Activated CD8-positive, alpha-beta memory T cell treated with anti-CD3 and anti-CD28 coated beads for 1 hour (primary cell): Measurements from ENCODE around the gene IMMP2L.

Experiments used
- DNase-seq, 2 donors: peaks; one replicate each; pipeline ENCODE4 v3.0.0-alpha.2; 2020; ENCODE audit warnings: low read depth in 1 of 2; ENCODE audit errors: extremely low read depth in 1 of 2

IMMP2L gene

DNA sequence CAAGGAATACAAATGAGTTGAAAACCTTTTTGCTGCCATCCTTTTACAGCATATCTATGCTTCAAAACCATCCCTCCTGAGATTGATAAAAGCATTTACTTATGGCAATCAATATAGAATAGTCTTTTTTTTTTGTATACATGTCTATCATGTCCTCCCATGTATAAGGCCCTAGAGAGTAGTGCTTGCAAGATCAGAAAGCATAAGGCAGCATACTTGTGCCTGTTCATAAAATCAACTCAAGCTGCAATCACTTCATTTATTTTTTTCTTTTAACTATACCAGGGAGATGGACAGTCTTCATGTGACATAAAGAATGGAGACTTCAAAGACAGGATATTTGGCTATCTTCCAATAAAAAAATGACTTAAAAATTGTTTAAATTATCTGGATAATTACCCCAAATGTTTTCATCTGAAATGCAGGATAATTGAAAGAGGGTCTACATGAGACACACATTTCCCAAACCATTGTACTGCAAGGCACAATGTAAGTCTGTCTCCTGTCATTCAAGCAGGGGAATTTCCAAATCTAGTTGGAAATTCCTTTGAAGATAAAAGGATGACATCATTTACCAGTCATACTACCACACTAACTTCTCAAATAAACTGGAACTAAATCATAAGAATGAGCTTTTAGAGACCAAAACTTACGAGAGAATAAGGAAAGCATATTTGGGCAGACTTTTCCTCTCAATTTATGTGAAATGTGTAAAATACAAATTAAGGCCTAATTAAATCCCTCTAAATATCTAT lies 448.9 kb downstream of the IMMP2L start:
- DNase-seq: no peak

DNA sequence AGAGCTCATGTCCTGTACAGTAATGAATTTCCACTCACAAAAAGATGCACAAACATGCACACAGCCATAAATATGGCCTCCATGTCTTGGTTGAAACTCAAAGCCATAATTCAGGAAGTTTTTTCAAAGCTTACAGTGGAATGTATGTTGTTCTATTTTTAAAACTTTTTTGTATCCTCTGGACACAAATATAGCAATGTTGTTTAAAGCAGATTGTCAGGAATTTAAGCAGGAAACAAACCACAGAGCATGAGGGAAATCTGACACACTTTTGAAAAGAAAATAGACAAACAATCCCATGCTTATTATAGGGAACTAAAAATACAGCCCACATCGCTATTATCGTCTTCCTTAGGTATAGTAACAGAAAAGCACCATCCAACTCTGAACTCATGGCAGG lies 449.9 kb downstream of the IMMP2L start:
- no peak for DNase-seq

DNA sequence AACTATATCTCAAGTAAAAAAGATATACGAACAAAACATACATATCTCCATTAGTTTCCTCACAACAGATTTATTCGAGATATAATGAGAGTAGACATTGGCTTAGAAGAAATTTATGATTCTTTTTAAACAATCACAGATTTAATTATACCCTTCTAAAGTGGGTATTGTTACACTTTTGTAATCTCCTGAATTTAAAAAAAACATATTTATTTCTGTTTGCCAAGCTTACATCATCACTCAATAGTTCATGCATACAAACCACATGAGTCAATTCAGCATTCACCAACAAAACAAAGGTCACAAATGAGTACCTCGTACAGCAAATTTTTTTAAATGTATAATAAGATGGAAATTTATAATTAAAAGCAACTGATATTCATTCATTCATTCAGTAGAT lies 453.8 kb downstream of the IMMP2L start:
- DNase-seq: no peak

DNA sequence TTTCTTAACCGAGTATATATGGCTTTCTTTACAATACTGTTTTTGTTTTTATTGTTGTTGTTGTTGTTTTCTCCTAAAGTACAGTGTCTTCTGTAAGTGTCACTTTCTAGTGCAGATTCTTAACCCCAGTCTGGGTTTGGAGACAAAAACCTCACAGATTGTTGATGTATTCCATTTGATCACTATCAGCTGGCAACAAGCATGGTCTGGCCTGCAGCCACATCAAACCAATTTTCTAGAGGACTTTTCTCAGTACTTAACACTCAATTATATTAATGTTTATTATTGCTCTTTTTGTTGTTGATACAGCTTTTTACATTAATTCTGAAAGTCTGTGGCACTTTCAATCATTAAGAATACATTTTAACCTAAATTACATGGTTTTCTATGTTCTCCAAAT lies 454.3 kb downstream of the IMMP2L start:
- DNase-seq: no peak

DNA sequence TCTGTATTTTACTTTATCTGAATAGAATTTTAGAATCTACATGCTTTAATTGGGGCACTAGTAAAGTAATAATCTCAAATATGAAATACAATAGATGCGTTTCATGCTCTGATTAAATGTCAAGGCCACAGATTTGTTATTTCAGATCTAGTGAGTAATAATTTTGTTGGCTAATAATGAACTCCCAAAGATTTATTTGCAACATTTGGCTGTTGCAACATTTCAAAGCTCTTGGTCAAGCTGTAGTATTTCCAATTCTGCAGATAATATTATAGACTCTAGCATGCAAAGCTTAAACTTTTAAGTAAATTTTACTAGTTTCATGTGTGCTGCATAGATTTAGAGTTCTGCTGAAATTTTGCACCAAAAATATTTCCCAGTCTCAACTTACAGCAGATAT lies 454.7 kb downstream of the IMMP2L start:
- DNase-seq: no peak

DNA sequence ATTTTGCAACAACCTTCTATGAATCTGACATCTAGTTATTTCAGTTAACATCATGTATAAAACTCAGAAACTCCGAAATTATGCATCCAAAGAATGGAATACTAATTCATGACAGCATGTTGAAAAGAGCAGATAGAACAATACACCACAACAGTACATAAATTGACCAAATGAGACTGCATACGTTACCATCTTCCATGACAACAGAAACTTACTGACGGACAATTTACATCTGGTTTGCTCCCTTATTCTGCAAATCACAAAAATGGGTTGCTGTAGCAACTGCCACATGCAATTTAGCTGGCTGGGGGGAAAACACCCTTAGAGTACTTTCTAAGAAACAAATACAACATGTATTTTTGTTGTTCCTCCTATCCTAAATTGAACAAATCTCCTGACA lies 457.0 kb downstream of the IMMP2L start:
- DNase-seq: no peak

DNA sequence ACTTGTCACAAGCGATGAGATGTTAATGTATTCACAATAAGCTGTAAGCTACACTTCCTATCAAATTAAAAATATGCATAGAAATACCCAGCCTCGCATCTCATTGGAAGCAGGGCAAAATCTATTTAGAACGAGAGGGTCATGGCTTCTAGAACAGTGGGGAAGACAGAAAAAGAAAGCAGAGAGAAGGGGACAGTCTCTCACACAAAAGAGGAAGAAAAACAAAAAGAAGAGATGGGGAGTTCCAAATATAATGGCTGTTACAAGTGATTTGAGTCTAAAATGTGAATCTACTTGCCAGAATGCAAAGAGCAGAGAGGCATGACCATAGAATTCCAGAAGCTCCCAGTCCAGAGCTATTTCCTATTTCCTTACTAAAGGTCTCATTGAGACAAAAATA lies 457.6 kb downstream of the IMMP2L start:
- DNase-seq: no peak

DNA sequence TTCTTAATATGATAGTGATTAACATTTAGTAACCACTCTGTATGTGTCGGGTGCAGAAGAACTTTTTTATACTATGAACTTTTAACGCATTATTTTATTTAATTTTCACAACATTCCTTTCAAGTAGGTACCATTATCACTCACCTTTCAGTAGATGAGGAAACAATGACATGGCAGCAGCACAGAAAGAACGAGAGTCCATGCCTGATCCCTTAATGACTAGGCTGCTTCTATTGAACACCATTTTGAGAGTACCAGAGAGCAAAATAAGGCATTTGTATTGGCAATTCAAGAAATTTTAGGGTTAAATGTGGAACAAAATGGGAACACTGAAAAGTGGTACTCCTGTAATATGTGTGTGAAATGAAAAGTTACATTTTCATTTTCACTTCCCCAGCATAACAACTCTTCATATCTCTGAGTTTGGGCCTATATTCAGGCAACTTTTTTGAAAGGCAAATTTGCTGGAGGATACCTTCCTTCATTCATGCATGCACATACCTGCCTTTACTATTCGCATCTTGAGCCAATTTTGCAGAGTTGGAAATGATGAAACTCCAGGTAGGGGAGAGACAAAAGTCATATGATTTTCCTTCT lies 458.5 kb downstream of the IMMP2L start:
- DNase-seq: no peak

DNA sequence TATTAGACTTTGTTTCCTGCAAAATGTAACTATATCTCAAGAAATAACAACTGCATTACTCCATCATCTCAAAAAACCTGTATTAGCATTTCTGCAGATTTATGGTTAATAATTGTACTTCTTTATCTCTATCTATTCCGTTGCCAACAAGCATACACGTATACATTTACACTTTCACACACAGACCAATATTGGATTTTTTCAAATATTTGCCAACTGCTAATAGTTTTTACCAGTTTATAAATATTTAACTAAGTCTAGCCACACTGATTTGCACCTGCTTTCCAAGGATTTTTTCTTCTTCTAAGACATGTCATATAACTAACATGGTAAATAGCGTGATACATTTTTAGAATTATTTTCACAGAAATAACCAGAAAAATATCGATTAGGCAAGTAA lies 459.2 kb downstream of the IMMP2L start:
- DNase-seq: no peak

DNA sequence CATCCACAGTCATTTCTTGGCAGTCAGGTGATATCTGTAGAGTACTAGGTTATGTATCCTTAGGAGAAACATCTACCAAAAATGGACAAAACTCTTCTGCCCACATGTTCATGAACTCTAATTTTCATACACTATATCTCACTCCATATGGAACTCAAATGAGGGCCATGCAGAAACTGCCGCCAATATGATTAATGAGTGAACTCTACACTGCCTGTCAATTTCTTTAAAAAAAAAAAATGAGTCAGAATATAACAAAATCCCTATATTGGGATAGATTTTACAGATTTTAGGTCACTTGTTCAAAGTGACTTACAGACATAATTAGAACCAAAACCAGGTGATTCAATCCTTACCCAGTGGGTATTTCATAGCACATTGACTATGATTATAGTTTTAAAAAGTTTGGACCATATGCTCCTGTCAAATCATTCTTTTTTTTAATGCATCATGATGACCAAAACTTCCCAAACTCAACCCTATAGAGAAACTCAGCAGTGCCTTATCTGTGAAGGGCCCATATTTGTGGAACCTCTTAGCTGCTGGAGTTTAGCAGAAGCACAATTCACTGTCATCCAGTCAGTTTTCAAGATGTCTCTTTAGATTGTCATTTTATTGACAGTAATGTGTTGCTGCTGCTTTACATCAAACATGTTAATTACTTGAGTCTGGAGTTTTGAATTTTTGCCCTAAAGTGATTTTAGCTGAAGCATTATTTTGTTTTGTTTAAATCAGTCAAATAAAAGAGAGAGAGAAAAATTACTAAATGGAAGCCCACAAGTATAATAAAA lies 460.2 kb downstream of the IMMP2L start:
- DNase-seq: no peak

DNA sequence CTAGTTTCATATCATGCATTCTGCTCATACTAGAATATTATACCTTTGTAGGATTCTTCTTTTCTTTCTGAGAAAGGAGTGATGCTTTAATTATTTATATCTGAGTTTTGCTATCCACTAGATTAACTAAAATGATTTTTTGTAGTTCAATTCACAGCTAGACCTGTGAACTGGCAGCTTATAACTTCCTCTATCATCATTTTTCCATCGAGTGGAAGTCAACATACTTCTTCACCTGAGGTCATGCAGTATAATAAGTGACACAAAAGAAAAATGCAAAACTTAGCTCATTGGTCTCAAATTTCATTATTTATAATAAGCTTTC lies 463.4 kb downstream of the IMMP2L start:
- no peak for DNase-seq

DNA sequence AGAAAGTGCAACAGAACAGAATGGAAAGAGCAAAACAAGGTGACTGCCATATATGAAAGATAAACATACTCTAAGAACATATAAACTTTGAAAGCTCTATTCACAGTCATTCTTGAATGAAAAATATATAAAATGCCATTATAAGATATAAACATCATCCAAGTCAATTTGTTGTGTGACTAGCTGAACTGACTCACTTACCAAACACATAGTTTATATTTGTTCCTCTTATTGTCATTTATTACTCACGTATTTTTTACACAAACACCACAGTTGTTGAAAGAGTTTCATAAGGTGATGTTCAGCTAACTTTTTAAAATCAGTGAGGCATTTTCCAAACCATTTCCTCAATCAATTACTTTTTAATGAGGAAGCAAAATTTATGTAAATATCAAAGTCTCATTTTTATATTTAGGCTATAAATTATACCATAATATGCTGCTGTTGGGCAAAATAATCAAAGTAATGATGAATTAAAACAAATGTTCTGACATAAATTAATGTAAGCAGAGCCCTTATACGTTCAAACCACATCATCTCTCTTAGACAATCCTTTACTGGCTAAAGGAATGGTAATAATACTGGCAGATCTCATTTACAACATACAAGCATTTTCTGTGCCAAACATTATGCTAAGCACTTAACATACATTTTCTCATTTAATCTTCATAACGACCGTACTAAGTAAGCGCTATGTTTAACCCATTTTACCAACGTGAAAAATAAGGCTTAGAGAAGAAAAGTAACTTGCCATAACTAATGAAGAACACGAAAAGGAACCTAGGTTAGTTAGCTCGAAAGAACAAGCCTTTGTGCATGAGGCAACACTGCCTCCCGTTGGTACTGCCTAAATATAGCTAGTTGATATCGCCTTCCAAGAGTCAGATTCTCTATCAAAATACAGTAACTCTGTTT lies 464.0 kb downstream of the IMMP2L start:
- peak in 1 of 2 donors; percentile 28 for DNase-seq

DNA sequence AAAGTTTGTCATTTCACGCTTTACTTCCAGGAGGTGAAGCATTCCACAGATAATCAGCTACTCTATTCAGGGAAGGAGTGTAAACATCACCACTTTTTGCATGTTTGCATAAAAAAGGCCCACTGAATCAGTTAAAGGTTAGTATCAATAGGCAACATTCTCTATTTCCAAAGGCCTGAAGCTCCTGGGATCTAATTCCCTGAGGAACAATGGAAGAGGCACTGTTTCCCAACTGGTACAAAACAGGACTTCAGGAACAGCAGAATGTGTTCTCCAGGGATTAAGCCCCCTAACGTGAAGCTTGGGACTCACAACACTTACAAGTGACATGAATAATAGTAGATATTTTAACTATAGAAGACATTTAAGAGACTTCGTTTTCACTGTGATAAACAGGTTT lies 465.3 kb downstream of the IMMP2L start:
- no peak for DNase-seq

DNA sequence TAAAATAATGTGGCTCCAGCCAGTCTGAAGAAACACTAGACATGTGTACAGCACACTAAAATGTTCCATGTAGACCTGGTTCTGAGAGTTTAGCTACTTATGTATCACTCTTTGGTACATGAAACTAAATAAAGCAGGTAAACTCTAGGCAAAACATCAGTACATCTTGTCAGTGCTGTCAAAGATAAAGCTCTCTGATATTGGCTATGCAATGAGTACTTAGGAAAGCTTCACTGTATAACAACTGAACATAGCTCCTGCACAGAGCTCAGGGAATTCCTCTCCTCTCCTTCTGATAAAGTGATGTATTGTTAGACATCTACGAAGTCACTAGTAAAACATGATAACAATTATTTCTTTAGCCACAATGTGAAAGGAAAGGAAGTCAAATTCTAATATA lies 467.9 kb downstream of the IMMP2L start:
- DNase-seq: no peak

DNA sequence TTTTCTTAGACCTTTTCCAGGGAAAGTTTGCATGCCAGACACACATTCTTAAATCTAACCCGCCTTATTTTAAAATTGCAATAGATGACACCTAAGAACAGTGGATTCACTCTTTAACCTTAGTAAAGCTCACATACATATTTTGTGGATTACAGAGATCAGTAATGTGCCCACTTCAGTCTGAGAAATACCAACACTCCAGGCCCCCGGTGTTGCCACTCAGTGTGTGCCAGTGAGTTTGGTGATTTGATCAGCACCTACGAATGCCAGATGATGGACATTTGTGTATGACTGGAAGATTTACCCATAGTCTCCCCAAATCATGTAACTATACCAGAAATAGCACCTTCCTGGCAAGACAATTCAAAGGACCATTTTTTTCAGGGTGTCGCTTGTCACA lies 468.8 kb downstream of the IMMP2L start:
- DNase-seq: no peak

DNA sequence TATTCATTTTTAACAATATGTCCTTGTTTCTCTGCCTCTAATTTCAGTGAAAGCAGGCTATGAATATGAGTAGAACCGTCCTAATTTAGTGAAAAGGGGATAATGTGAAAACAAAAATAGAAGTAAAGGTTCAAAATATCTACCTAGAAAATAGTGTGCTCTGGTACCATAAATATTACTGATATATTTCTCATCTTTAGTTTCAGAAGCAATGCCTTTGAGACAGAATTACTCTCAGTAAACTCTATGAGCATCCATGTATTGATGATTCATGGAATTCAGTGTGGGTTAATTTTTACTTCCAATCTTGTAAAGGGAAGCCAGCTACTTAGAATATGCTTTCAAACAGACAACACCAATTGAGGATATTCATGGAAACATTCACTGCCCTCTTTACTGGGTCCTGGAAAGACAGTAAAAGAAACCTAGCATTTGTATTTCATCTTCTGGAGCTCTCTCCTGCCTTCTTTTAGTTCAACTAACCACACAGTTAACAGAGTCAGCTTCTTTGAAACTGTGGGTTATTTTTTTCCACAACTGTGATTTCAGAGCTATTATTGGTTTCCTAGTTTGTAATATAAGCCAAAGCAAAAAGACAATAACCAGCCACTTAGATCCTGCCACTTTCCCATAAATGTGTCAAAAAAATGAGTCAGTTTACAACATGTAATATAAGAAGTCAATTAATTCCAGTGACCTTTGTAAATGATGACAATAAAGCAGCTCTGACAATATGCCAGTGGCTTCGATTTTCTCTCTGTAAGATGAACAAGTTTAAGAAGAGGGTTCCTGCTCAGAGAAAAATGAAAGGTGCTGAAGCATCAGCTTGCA lies 469.7 kb downstream of the IMMP2L start:
- no peak for DNase-seq

DNA sequence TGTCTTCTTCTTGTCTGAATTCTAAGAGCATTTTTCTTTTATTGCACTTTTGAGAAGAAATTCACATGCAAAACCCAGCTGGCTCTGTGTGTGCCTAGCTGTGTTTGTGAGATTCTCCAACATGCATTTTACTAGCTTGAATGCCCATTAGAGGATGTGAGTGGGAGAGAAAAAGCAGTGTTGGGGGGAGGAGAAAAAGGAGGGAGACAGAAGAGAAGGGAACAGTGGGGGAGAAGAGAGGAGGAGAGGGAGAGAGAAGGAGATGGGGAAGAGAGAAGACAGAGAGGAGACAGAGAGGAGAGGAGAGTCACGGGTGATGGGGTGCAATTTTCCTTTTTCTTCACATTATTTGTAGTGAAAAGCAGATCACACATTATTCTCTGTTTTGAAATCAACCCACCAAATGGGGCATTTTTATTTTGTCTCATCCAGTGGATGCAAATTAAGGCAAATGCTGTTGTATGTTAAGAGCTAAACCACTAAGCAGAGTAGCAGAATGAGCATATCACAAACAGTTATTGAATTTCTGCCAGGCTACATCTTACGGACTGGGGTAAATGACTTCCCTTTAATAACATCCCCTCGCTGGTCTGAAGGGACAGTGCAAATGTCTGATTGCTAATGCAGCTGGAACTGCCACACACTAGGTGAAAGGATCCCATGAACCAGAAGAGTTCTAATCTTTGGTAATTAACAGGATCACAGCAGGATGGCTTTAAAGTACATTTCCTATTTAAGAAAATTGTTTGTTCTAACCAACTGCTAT lies 470.5 kb downstream of the IMMP2L start:
- DNase-seq: no peak

DNA sequence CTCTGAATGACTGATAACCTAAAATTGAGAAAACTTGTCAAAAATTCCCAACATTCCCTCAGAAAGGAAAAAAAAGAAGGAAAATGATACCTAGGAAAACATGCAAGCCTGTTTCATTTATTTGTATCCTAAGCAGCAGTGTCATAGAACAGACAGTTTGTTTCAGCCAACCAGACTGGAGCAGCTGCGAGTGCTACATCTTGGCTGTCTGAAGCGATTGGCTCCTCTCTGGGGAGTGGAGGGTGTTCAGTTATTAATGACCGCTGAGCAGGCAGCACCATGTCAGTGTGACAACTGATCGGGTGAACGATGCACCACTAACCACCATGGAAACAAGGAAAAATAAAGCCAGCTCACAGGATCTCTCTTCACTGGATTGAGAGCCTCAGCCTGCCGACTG lies 471.4 kb downstream of the IMMP2L start, which contains the start of gene LRRN3:
Gene LRRN3 (plus strand): TSS at position 282 of the 400 bp plus-strand sequence. CDS start 31,646 bp downstream, outside the sequence.
- no peak for DNase-seq

DNA sequence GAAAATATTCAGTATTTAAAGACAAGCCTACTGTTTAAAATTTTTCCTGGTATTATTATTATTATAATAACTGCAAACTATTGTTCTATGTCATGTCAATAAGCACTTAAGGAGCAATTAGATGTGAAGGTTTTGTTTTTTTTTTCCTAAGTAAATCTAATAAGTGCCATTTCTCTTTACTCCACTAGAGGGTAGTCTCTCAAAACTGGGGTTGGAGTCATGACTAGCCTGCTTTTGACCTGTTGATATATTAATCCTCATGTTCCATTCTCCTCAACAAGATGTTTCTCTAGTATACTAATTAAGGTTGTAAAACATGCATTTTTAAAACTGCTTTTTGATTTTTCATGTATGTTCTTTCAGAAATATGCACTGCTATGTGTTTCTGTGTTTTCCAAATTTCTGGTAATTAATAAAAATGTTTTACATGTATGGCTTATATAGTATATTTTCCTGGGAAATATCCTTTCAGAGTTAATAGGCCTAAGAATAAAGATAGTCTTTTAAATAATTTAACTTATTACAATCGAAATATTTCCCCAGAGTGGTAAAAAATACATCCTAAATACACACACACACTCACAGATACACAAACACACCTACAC lies 472.4 kb downstream of the IMMP2L start:
- DNase-seq: no peak
